Activated T-cell treated with anti-CD3 and anti-CD28 coated beads for 4 hours (primary cell): ENCODE results near the gene ARHGAP33.

Experiments
- DNase-seq: peaks from one replicate; pipeline ENCODE4 v3.0.0-alpha.2; 2020

ARHGAP33 gene

GRCh38 chr19:35740423-35741202 is 34.8 kb upstream of the ARHGAP33 start:
- DNase-seq: peak; percentile 92

- DNase-seq: no peak
Observed at GRCh38 chr19:35741203-35741515, 34.2 kb upstream of the ARHGAP33 start.

- peak; percentile 64 for DNase-seq
Observed at GRCh38 chr19:35742121-35742724, 33.1 kb upstream of the ARHGAP33 start, which contains the start of gene IGFLR1. IGFLR1 (minus strand) TSS chr19:35742452; CDS start chr19:35741180, 1,272 bp downstream.

GRCh38 chr19:35743640-35744429 is 31.5 kb upstream of the ARHGAP33 start:
- no peak for DNase-seq

- DNase-seq: peak; percentile 90
Observed at GRCh38 chr19:35744430-35745327, 30.7 kb upstream of the ARHGAP33 start.

GRCh38 chr19:35745328-35746086 is 29.9 kb upstream of the ARHGAP33 start, which contains the start of the genes PSENEN and U2AF1L4:
PSENEN (plus strand) TSS chr19:35745651; CDS start chr19:35745931, 280 bp downstream.
U2AF1L4 (minus strand) TSS chr19:35745418; CDS start chr19:35745391, 27 bp downstream.
- peak; percentile 91 for DNase-seq

GRCh38 chr19:35746087-35746462 is 29.3 kb upstream of the ARHGAP33 start:
- DNase-seq: no peak

- DNase-seq: no peak
Observed at GRCh38 chr19:35746531-35746930, 28.8 kb upstream of the ARHGAP33 start.

- DNase-seq: peak; percentile 97
Observed at GRCh38 chr19:35748106-35749020, 27.0 kb upstream of the ARHGAP33 start, which contains the start of gene LIN37. LIN37 (plus strand) TSS chr19:35748576; CDS start chr19:35748725, 149 bp downstream.

GRCh38 chr19:35750167-35750566 is 25.2 kb upstream of the ARHGAP33 start:
- no peak for DNase-seq

- DNase-seq: no peak
Observed at GRCh38 chr19:35751839-35752745, 23.3 kb upstream of the ARHGAP33 start.

GRCh38 chr19:35752746-35753350 is 22.5 kb upstream of the ARHGAP33 start:
- no peak for DNase-seq

- no peak for DNase-seq
Observed at GRCh38 chr19:35753634-35754369, 21.6 kb upstream of the ARHGAP33 start.

GRCh38 chr19:35754370-35755130 is 20.8 kb upstream of the ARHGAP33 start:
- no peak for DNase-seq

- DNase-seq: no peak
Observed at GRCh38 chr19:35755131-35755549, 20.2 kb upstream of the ARHGAP33 start.

- peak; percentile 29 for DNase-seq
Observed at GRCh38 chr19:35755550-35756376, 19.6 kb upstream of the ARHGAP33 start.
